NCI-H1694 (cell line): ENCODE data around the gene FSTL1.
A peak's percentile ranks its signal among the peaks of the same experiment; 100 is the strongest.

Experiments
- DNase-seq: peaks from one replicate; lab custom pipeline; 2025; lab: John Stamatoyannopoulos, UW

FSTL1 gene

DNA sequence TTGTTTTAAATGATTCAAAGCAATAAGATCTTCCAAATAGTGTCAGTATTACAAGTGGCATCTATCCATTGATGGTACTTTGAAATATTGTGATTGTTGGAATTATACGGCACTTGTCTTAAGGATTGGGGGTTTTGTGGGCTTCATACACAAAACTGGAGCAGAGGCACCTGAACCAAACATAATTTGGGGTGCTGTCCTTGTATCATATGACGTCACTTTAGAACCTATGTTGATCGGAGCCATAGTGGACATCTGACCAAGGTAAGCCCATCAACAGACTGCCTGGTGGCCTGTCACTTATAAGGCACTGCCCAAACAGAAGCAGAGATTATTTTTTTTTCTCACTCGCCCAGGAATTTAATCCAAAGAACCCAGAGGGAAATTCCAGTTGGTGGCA is 98.8 kb downstream of the FSTL1 start:
- no peak for DNase-seq

DNA sequence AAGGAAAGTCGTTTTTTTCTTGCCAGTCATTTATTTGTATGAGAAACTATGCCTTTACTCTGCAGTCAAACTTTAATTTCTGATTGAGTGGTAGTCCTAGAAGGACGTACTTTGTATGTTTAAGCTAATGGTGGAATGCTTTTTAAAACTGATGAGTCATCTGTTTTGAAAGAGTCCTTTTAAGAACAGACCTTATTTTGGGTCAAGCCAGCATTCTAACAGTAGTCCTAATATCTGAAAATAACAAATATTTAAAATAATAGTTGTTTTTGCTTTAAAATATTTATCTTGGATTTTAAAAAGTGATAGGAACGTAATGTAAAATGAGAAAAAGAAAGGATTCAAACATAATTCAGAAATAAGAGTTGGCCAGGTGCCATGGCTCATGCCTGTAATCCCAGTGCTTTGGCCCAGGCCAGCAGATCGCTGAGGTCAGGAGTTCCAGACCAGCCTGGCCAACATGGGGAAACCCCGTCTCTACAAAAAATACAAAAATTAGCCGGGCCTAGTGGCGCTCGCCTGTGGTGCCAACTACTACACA is 100.3 kb downstream of the FSTL1 start:
- no peak for DNase-seq

DNA sequence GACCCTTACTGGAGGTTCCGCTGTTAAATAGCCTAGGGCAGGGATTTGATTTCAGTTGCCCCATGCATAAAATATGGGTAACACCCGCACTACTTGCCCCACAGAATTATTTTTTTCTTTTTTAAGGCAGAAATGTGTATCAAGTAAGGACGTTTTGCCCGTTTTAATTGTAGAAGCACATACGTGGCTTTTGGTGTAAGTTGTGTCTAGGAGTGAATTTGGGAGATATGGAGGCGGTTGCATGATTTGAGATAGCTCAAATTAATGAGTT is 101.0 kb downstream of the FSTL1 start:
- DNase-seq: no peak

DNA sequence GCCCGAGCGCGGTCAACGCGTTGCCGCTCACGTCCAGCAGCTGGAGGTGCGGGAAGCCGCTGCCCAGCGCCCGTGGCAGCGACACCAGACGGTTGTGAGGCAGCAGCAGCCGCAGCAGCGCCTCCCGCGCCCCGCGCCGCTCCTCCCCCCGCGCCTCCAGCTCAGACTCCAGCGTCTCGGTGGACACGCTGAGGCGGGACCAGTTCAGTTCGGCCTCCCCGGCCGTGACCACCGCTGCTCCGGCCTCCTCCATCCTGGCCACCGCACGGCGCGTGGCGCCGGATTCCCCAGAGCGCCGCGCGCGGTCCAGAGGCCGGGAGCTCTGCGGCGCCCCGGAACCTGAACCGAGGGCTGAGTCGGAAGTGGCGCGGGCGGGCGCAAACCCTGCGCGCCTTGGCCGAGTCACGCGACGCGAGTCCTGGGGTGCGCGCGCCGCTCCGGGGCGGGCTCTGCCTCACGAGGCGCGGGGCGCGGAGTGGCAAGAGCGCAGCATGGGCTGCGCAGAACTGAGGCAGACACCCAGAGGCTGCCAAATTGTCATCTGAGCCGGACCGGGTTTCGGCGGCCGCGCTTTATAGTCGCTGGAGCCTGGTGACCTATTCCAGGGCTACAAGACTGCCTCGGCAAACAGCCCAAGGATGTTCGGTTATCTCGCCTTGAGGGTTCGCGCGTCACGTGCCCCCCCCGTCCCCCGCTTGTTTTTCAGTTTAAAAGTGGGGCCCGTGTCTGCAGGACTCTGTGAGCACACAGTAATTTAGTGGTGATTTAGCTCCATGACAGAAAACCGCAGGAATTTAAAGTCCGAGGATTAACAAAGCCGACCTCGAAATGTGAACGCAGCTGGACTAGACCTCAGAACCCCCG is 101.6 kb downstream of the FSTL1 start, which contains the start of gene LRRC58:
Gene LRRC58 (minus strand): TSS at position 364 of the 864 bp plus-strand sequence. CDS start 111 bp downstream, at position 253.
- DNase-seq: peak; percentile 70

DNA sequence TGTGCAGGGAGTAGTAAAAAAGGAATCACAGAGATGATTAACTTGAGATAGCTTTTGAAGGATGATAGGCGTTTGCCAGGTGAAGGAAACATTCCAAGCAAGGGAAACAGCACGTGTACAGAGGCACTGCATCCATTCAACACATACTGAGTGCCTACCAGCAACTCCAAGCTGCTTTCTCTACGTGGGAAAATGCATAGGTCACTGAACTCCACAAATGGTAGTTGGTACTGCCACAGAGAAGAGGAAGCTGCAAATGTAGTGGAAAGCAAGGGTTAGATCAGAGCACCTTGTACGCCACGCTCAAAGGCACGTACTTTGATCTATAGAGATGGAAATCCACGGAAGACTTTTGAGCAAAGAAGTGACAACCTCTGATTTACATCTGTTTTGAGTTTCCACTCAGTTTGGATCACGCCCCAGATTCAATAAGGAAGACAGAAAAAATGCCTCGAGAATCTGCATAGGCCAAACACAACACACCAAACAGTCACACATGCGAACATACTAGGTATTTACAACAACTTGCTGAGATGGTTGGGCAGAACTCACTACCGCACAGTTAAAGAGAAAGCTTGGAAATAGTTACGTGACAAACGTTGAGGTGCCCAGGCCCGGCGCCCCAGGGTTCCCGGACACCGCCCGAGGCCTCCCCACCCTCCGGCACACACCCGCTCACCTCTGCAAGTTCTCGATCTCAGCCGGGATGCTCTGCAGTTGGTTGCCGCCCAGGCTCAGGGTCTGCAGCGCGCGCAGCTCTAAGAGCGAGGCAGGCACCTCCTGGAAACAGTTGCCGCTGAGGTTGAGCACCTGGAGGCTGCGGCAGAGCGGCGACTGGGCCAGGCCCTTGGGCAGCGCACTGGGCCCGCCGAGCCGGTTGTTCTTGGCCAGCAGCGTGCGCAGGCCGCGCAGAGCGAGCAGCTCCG is 102.5 kb downstream of the FSTL1 start:
- no peak for DNase-seq

DNA sequence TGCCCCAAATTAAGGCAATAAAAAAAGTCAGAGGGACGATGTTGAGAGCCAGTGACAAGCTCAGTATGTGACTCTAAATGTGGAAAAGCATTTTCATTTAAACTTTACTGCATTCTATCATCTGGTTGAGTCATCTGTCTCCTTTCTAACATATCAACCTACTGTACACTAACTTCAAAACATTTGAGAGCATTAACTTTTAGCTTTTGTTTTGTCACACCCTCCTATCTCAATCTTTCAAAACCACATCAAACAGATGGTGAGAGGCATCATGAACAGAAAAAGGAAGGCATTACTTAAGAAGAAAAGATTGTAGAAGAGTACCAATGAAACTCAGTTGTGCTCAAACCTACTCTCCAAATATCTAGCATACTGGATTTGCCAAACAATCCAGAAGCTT is 106.4 kb downstream of the FSTL1 start:
- DNase-seq: no peak
